CD4-positive, alpha-beta T cell treated with Interleukin-6 at 100 ng/mL for 8 hours (primary cell): ENCODE data around the gene TNPO3.
"Not testable (repeated sequence)": the region's sequence is repeated elsewhere in the genome, so short reads cannot be mapped to it uniquely, and the experiment has no call there.

Experiments
- DNase-seq: peaks from one replicate; pipeline ENCODE4 v3.0.0-alpha.2; 2020; ENCODE audit warnings: mixed read lengths, low spot score

TNPO3 gene

GRCh38 chr7:128921866-128922440, 133.0 kb downstream of the TNPO3 start:
- no peak for DNase-seq

- no peak for DNase-seq
Measured at GRCh38 chr7:128920913-128921582, 133.9 kb downstream of the TNPO3 start.

GRCh38 chr7:128919881-128920799, 134.8 kb downstream of the TNPO3 start:
- DNase-seq = no peak

GRCh38 chr7:128919241-128919640, 135.7 kb downstream of the TNPO3 start:
- no peak for DNase-seq

GRCh38 chr7:128918016-128918665, 136.8 kb downstream of the TNPO3 start:
- no peak for DNase-seq

- DNase-seq = no peak
Measured at GRCh38 chr7:128917122-128917521, 137.8 kb downstream of the TNPO3 start.

- no peak for DNase-seq
Measured at GRCh38 chr7:128916643-128916915, 138.3 kb downstream of the TNPO3 start.

GRCh38 chr7:128915841-128916642, 138.9 kb downstream of the TNPO3 start:
- DNase-seq = no peak

GRCh38 chr7:128915271-128915819, 139.6 kb downstream of the TNPO3 start:
- DNase-seq = no peak

GRCh38 chr7:128914566-128915151, 140.3 kb downstream of the TNPO3 start:
- DNase-seq = no peak

- DNase-seq = no peak
Measured at GRCh38 chr7:128913870-128914565, 140.9 kb downstream of the TNPO3 start.

- DNase-seq = not testable (repeated sequence)
Measured at GRCh38 chr7:128912709-128913495, 142.0 kb downstream of the TNPO3 start.

- no peak for DNase-seq
Measured at GRCh38 chr7:128912281-128912680, 142.6 kb downstream of the TNPO3 start.

- no peak for DNase-seq
Measured at GRCh38 chr7:128911423-128912031, 143.4 kb downstream of the TNPO3 start.

- no peak for DNase-seq
Measured at GRCh38 chr7:128910569-128910945, 144.4 kb downstream of the TNPO3 start, which contains the start of gene KCP. TSS of gene KCP (minus strand) at chr7:128910709. CDS start at chr7:128910676, 33 bp downstream.

- DNase-seq = no peak
Measured at GRCh38 chr7:128909625-128910568, 145.0 kb downstream of the TNPO3 start.

GRCh38 chr7:128908750-128909624, 145.9 kb downstream of the TNPO3 start:
- no peak for DNase-seq
